ENCODE results near the gene KCNB1.

Gene KCNB1

GRCh38 chr20:49515586-49515985 is 33.1 kb upstream of the KCNB1 start:
- no peak for TF ChIP-seq CTCF (IDR thresholded peaks at IDR 0.05; ENCODE audit: low read depth, low read length)
- no peaks in the 10 kb centered on the region for H3K27me3 ChIP-seq
- H3K9me3 ChIP-seq: no peaks in the 10 kb centered on the region
- no peaks in the 10 kb centered on the region for H3K36me3 ChIP-seq
- H3K4me1 ChIP-seq: no peaks in the 10 kb centered on the region
- H3K4me3 ChIP-seq (ENCODE audit: low read depth, low read length): no peak overlapping the region
- no peak for DNase-seq

GRCh38 chr20:49513517-49513916 is 31.0 kb upstream of the KCNB1 start:
- no peak for DNase-seq
- Histone ChIP-seq H3K9me3 (no peaks in the 10 kb centered on the region), H3K27me3 (no peaks in the 10 kb centered on the region), H3K4me3 (ENCODE audit: low read depth, low read length) (no peak overlapping the region), H3K4me1 (no peaks in the 10 kb centered on the region), H3K36me3 (no peaks in the 10 kb centered on the region)
- TF ChIP-seq CTCF (IDR thresholded peaks at IDR 0.05; ENCODE audit: low read depth, low read length): no peak

- H3K27me3 ChIP-seq: no peaks in the 10 kb centered on the region
- DNase-seq: no peak
- H3K36me3 ChIP-seq: no peaks in the 10 kb centered on the region
- no peaks in the 10 kb centered on the region for H3K4me1 ChIP-seq
- no peak for TF ChIP-seq CTCF (IDR thresholded peaks at IDR 0.05; ENCODE audit: low read depth, low read length)
- no peaks in the 10 kb centered on the region for H3K9me3 ChIP-seq
- H3K4me3 ChIP-seq (ENCODE audit: low read depth, low read length): no peak overlapping the region
These were observed 30.5 kb upstream of the KCNB1 start for GRCh38 chr20:49513009-49513408.

- no peak overlapping the region for H3K4me3 ChIP-seq (ENCODE audit: low read depth, low read length)
- no peaks in the 10 kb centered on the region for H3K36me3 ChIP-seq
- H3K4me1 ChIP-seq: no peaks in the 10 kb centered on the region
- H3K9me3 ChIP-seq: no peaks in the 10 kb centered on the region
- no peak for TF ChIP-seq CTCF (IDR thresholded peaks at IDR 0.05; ENCODE audit: low read depth, low read length)
- no peak for DNase-seq
- no peaks in the 10 kb centered on the region for H3K27me3 ChIP-seq
These were observed 29.5 kb upstream of the KCNB1 start for GRCh38 chr20:49511788-49512525.

- Histone ChIP-seq H3K4me1 (peaks cover 4% of the 10 kb centered on the region), H3K27me3 (no peaks in the 10 kb centered on the region), H3K36me3 (no peaks in the 10 kb centered on the region), H3K4me3 (ENCODE audit: low read depth, low read length) (no peak overlapping the region), H3K9me3 (no peaks in the 10 kb centered on the region)
- no peak for DNase-seq
- TF ChIP-seq CTCF (IDR thresholded peaks at IDR 0.05; ENCODE audit: low read depth, low read length): no peak
These were observed 28.2 kb upstream of the KCNB1 start for GRCh38 chr20:49510562-49511122.

GRCh38 chr20:49508435-49509199 is 26.1 kb upstream of the KCNB1 start:
- Histone ChIP-seq H3K9me3 (no peaks in the 10 kb centered on the region), H3K4me1 (peaks cover 10% of the 10 kb centered on the region), H3K27me3 (no peaks in the 10 kb centered on the region), H3K4me3 (ENCODE audit: low read depth, low read length) (peak overlapping the region; percentile 36), H3K36me3 (no peaks in the 10 kb centered on the region)
- TF ChIP-seq CTCF (IDR thresholded peaks at IDR 0.05; ENCODE audit: low read depth, low read length): peak; percentile 69
- peak; percentile 28 for DNase-seq
